Lower lobe of right lung (tissue), 2 donors: ENCODE results near the gene SLC35F3. TPM values are rescaled to one million over a fixed set of nuclear protein-coding genes. Genes with fewer than 3 reads are reported as not detected.

ENCODE experiments used
- ATAC-seq, 2 donors: fragments of 200-7000 bp; cut with Tn5 transposase; one replicate each; pipeline ENCODE4 v1.9.1; 2020 to 2022; ENCODE audit warnings: mild to moderate bottlenecking in 2 of 2, moderate library complexity in 2 of 2
- DNase-seq: peaks from one replicate; pipeline ENCODE4 v3.0.0-alpha.2; 2020
- H3K27ac ChIP-seq: fragments of 200-600 bp; one replicate; pipeline ENCODE4 v1.8.0; 2022
- H3K27me3 ChIP-seq: fragments of 200-600 bp; one replicate; pipeline ENCODE4 v1.8.0; 2022; ENCODE audit warnings: low read depth
- H3K36me3 ChIP-seq: fragments of 200-600 bp; one replicate; pipeline ENCODE4 v1.8.0; 2022; ENCODE audit warnings: mild to moderate bottlenecking
- H3K4me1 ChIP-seq: fragments of 200-600 bp; one replicate; pipeline ENCODE4 v1.8.0; 2022
- H3K4me3 ChIP-seq: fragments of 200-600 bp; one replicate; pipeline ENCODE4 v1.8.0; 2022; ENCODE audit warnings: mild to moderate bottlenecking
- H3K9me3 ChIP-seq: fragments of 200-600 bp; one replicate; pipeline ENCODE4 v1.8.0; 2022
- CTCF ChIP-seq: fragments of 200-600 bp; IDR thresholded peaks from one replicate; pipeline ENCODE4 v1.8.0; 2022; ENCODE audit warnings: antibody characterized with exemption, mild to moderate bottlenecking
- intact Hi-C: fragments of 100-400 bp; cut with DNase I; formaldehyde crosslinking; loops from one replicate; pipeline ENCODE4 v1.11.0; 2022
- total RNA-seq: library from RNA; stranded (reverse); fragmentation: NEBNext Ultra II Directional; extraction: Animal tissue kit (Norgen Biotek cat#: 25700); gene quantifications from one replicate; pipeline ENCODE4 v1.2.1, GENCODE V29; 2021
- donor health status: DM: no; HTN: yes; CAD: no; lungs with severe emphysema.

Gene SLC35F3
- total RNA-seq, 1 donor from 2014 or later, result 0.41 TPM

GRCh38 chr1:233912447-233912846, 8.0 kb downstream of the SLC35F3 start:
- no peaks in the 10 kb centered on the region for H3K4me1 ChIP-seq
- no peak for ATAC-seq
- intact Hi-C loops, result no loop called here

GRCh38 chr1:233912909-233913308, 8.4 kb downstream of the SLC35F3 start:
- peak; percentile 32 for ATAC-seq
- intact Hi-C loops, result no loop called here
- H3K27me3 ChIP-seq, result no peaks in the 10 kb centered on the region
- DNase-seq, result no peak
- no peaks in the 10 kb centered on the region for H3K4me1 ChIP-seq
- H3K27ac ChIP-seq, result no peak overlapping the region
- H3K36me3 ChIP-seq, result no peaks in the 10 kb centered on the region
- no peak overlapping the region for H3K4me3 ChIP-seq
- H3K9me3 ChIP-seq, result no peaks in the 10 kb centered on the region
- TF ChIP-seq CTCF, result no peak

More at GRCh38 chr1:233912447-233912846, 8.0 kb downstream of the SLC35F3 start:
- no peak for TF ChIP-seq CTCF
- Histone ChIP-seq H3K27ac (no peak overlapping the region), H3K36me3 (no peaks in the 10 kb centered on the region), H3K4me3 (no peak overlapping the region), H3K27me3 (no peaks in the 10 kb centered on the region), H3K9me3 (no peaks in the 10 kb centered on the region)
- DNase-seq, result no peak

- H3K27ac ChIP-seq, result no peak overlapping the region
- ATAC-seq (no peak), DNase-seq (no peak)
- no peaks in the 10 kb centered on the region for H3K36me3 ChIP-seq
- H3K9me3 ChIP-seq, result no peaks in the 10 kb centered on the region
- no peak for TF ChIP-seq CTCF
- no peaks in the 10 kb centered on the region for H3K4me1 ChIP-seq
- intact Hi-C loops, result no loop called here
- no peak overlapping the region for H3K4me3 ChIP-seq
- H3K27me3 ChIP-seq, result no peaks in the 10 kb centered on the region
Observed at GRCh38 chr1:233916706-233917105, 12.2 kb downstream of the SLC35F3 start.

- DNase-seq (no peak), ATAC-seq (no peak)
- H3K27ac ChIP-seq, result no peak overlapping the region
- H3K4me1 ChIP-seq, result no peaks in the 10 kb centered on the region
- no peak for TF ChIP-seq CTCF
- intact Hi-C loops, result no loop called here
- H3K4me3 ChIP-seq, result no peak overlapping the region
- no peaks in the 10 kb centered on the region for H3K36me3 ChIP-seq
- no peaks in the 10 kb centered on the region for H3K27me3 ChIP-seq
- no peaks in the 10 kb centered on the region for H3K9me3 ChIP-seq
Observed at GRCh38 chr1:233919786-233920185, 15.3 kb downstream of the SLC35F3 start.

- Histone ChIP-seq H3K36me3 (no peaks in the 10 kb centered on the region), H3K9me3 (no peaks in the 10 kb centered on the region), H3K27ac (no peak overlapping the region), H3K4me3 (no peak overlapping the region), H3K27me3 (no peaks in the 10 kb centered on the region), H3K4me1 (no peaks in the 10 kb centered on the region)
- no peak for TF ChIP-seq CTCF
- no peak for DNase-seq
- intact Hi-C loops, result no loop called here
- no peak for ATAC-seq
Observed at GRCh38 chr1:233928123-233928522, 23.6 kb downstream of the SLC35F3 start.

GRCh38 chr1:233933339-233933738, 28.9 kb downstream of the SLC35F3 start:
- ATAC-seq, result no peak
- Histone ChIP-seq H3K27ac (no peak overlapping the region), H3K4me1 (no peaks in the 10 kb centered on the region), H3K4me3 (no peak overlapping the region), H3K27me3 (no peaks in the 10 kb centered on the region), H3K9me3 (no peaks in the 10 kb centered on the region), H3K36me3 (no peaks in the 10 kb centered on the region)
- intact Hi-C loops, result no loop called here
- no peak for TF ChIP-seq CTCF
- DNase-seq, result no peak
